ENCODE data around the gene TMPRSS3. TPM values are rescaled to one million over a fixed set of nuclear protein-coding genes. Genes with fewer than 3 reads are reported as not detected.
A peak's percentile ranks its signal among the peaks of the same experiment; 100 is the strongest.

The TMPRSS3 gene
- total RNA-seq, 4 donors from 2014 or later, result 0.68 to 1.3 TPM; not detected in 2

- H3K4me3 ChIP-seq, result no peak overlapping the region
- intact Hi-C loops (cut with DNase I; ENCODE audit: low total_unique reads), result no loop called here
- TF ChIP-seq POLR2AphosphoS5 (IDR thresholded peaks at IDR 0.05), result no peak
- no peak for TF ChIP-seq CTCF (IDR thresholded peaks at IDR 0.05)
- no peak for TF ChIP-seq POLR2A (IDR thresholded peaks at IDR 0.05)
- no peak for TF ChIP-seq EP300 (IDR thresholded peaks at IDR 0.05; ENCODE audit: low read depth)
- in situ Hi-C loops (cut with MboI; ENCODE audit: low pct_ligation_motif_present in 1 of 4, low pct_unique_long_range_greater_than_20kb in 1 of 4, low sequenced_read_pairs in 3 of 4), result no loop called here
- no peaks in the 10 kb centered on the region for H3K9me3 ChIP-seq
- no peaks in the 10 kb centered on the region for H3K36me3 ChIP-seq
- H3K4me1 ChIP-seq, result peaks cover 0 to 10% (median 1%) of the 10 kb centered on the region in 4 donors
- H3K27ac ChIP-seq, result no peak overlapping the region
- no peak for DNase-seq
- no peaks in the 10 kb centered on the region for H3K27me3 ChIP-seq
- 60 to 78% methylated on average over 1 to 2 of the region's 2 CpGs for WGBS, 2 donors (ENCODE audit: low coverage in 1 of 2)
These were observed 5.2 kb downstream of the TMPRSS3 start for GRCh38 chr21:42390696-42391095.

DNA sequence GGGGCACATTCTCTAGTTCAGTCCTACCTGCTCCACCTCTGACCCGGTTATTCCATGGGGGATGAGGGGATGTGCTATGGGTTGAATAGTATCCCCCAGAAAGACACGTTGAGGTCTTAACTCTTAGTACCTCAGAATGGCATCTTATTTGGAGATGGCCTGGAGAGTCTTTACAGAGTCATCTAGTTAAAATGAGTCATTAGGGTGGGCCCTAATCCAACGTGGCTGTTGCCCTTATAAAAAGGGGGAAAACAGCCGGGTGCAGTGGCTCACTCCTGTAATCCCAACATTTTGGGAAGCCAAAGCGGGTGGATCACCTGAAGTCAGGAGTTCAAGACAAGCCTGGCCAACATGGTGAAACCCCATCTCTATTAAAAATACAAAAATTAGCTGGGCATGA, 5.7 kb downstream of the TMPRSS3 start:
- in situ Hi-C loops (cut with MboI; ENCODE audit: low pct_ligation_motif_present in 1 of 4, low pct_unique_long_range_greater_than_20kb in 1 of 4, low sequenced_read_pairs in 3 of 4) (no loop called here), intact Hi-C loops (cut with DNase I; ENCODE audit: low total_unique reads) (no loop called here)
- Histone ChIP-seq H3K27me3 (no peaks in the 10 kb centered on the region), H3K27ac (no peak overlapping the region), H3K4me1 (peaks cover 0 to 15% (median 1%) of the 10 kb centered on the region in 4 donors), H3K4me3 (no peak overlapping the region), H3K36me3 (no peaks in the 10 kb centered on the region), H3K9me3 (no peaks in the 10 kb centered on the region)
- TF ChIP-seq EP300 (IDR thresholded peaks at IDR 0.05; ENCODE audit: low read depth) (no peak), POLR2A (IDR thresholded peaks at IDR 0.05) (no peak), POLR2AphosphoS5 (IDR thresholded peaks at IDR 0.05) (no peak), CTCF (IDR thresholded peaks at IDR 0.05) (no peak)
- 68 to 70% methylated on average over 2 to 5 of the region's 5 CpGs for WGBS, 2 donors (ENCODE audit: low coverage in 1 of 2)
- DNase-seq, result no peak

- Histone ChIP-seq H3K4me3 (no peak overlapping the region), H3K9me3 (no peaks in the 10 kb centered on the region), H3K4me1 (peaks cover 2 to 20% (median 3%) of the 10 kb centered on the region in 4 donors), H3K36me3 (no peaks in the 10 kb centered on the region), H3K27ac (peak overlapping the region in 2 of 4 donors; percentile 27 to 40), H3K27me3 (no peaks in the 10 kb centered on the region)
- TF ChIP-seq POLR2A (IDR thresholded peaks at IDR 0.05), result no peak
- TF ChIP-seq CTCF (IDR thresholded peaks at IDR 0.05), result no peak
- no peak for TF ChIP-seq EP300 (IDR thresholded peaks at IDR 0.05; ENCODE audit: low read depth)
- TF ChIP-seq POLR2AphosphoS5 (IDR thresholded peaks at IDR 0.05), result no peak
- DNase-seq, result peak; percentile 50
- intact Hi-C loops (cut with DNase I; ENCODE audit: low total_unique reads), result no loop called here
- in situ Hi-C loops (cut with MboI; ENCODE audit: low pct_ligation_motif_present in 1 of 4, low pct_unique_long_range_greater_than_20kb in 1 of 4, low sequenced_read_pairs in 3 of 4), result loop anchor here in 1 of 4 donors (10.0 kb wide), 1 partner anchor 55 kb away; no protein-coding TSS in a partner anchor
- WGBS, 2 donors (ENCODE audit: low coverage in 1 of 2), result 39% methylated on average over 6 of the region's 6 CpGs; no CpG with 5 or more reads in 1 of the 2 donors
These were observed 6.4 kb downstream of the TMPRSS3 start for GRCh38 chr21:42389449-42389835.

- in situ Hi-C loops (cut with MboI; ENCODE audit: low pct_ligation_motif_present in 1 of 4, low pct_unique_long_range_greater_than_20kb in 1 of 4, low sequenced_read_pairs in 3 of 4), result loop anchor here in 1 of 4 donors (10.0 kb wide), 1 partner anchor 56 kb away; no protein-coding TSS in a partner anchor
- Histone ChIP-seq H3K27me3 (no peaks in the 10 kb centered on the region), H3K4me3 (no peak overlapping the region), H3K9me3 (no peaks in the 10 kb centered on the region), H3K27ac (peak overlapping the region in 3 of 4 donors; percentile 25 to 40 (median 27)), H3K4me1 (peaks cover 3 to 21% (median 4%) of the 10 kb centered on the region in 4 donors), H3K36me3 (no peaks in the 10 kb centered on the region)
- no peak for DNase-seq
- 28 to 58% methylated on average over 6 to 20 of the region's 20 CpGs for WGBS, 2 donors (ENCODE audit: low coverage in 1 of 2)
- TF ChIP-seq POLR2A (IDR thresholded peaks at IDR 0.05), result no peak
- no peak for TF ChIP-seq POLR2AphosphoS5 (IDR thresholded peaks at IDR 0.05)
- TF ChIP-seq EP300 (IDR thresholded peaks at IDR 0.05; ENCODE audit: low read depth), result no peak
- TF ChIP-seq CTCF (IDR thresholded peaks at IDR 0.05), result no peak
- intact Hi-C loops (cut with DNase I; ENCODE audit: low total_unique reads), result no loop called here
These were observed 7.0 kb downstream of the TMPRSS3 start for GRCh38 chr21:42388740-42389448.
